HUES6 (cell line): Measurements from ENCODE around the gene CDK14.
A peak's percentile ranks its signal among the peaks of the same experiment; 100 is the strongest.

ENCODE experiments used
- H3K27ac ChIP-seq: 2 replicates; pipeline ENCODE4 v1.7.0; 2013; ENCODE audit warnings: low read depth, mild to moderate bottlenecking, low read length, inconsistent platforms
- H3K27me3 ChIP-seq: 2 replicates; pipeline ENCODE4 v1.6.1; 2013; ENCODE audit warnings: low read length; ENCODE audit not compliant: control insufficient read depth, insufficient read depth
- H3K36me3 ChIP-seq: 2 replicates; pipeline ENCODE4 v1.6.1; 2013; ENCODE audit warnings: low read length; ENCODE audit not compliant: control insufficient read depth, insufficient read depth
- H3K4me1 ChIP-seq: 2 replicates; pipeline ENCODE4 v1.6.1; 2013; ENCODE audit warnings: low read length; ENCODE audit not compliant: control insufficient read depth, insufficient read depth
- H3K4me3 ChIP-seq: 2 replicates; pipeline ENCODE4 v1.5.1; 2013; ENCODE audit warnings: low read depth, low read length
- H3K9ac ChIP-seq: one replicate; pipeline ENCODE4 v1.6.1; 2013; ENCODE audit warnings: mild to moderate bottlenecking, low read length
- H3K9me3 ChIP-seq: 2 replicates; pipeline ENCODE4 v1.6.1; 2013; ENCODE audit warnings: low read depth, low read length; ENCODE audit not compliant: control insufficient read depth, insufficient read depth

Gene CDK14

GRCh38 chr7:90948085-90948484 lies 352.0 kb downstream of the CDK14 start:
- H3K9me3 ChIP-seq = no peaks in the 10 kb centered on the region
- H3K4me1 ChIP-seq = peaks cover 20% of the 10 kb centered on the region
- no peaks in the 10 kb centered on the region for H3K36me3 ChIP-seq
- no peaks in the 10 kb centered on the region for H3K27me3 ChIP-seq
- no peak overlapping the region for H3K4me3 ChIP-seq
- no peak overlapping the region for H3K27ac ChIP-seq
- H3K9ac ChIP-seq = no peak overlapping the region

- H3K27me3 ChIP-seq = no peaks in the 10 kb centered on the region
- no peak overlapping the region for H3K9ac ChIP-seq
- H3K9me3 ChIP-seq = no peaks in the 10 kb centered on the region
- peaks cover 33% of the 10 kb centered on the region for H3K4me1 ChIP-seq
- H3K27ac ChIP-seq = no peak overlapping the region
- no peaks in the 10 kb centered on the region for H3K36me3 ChIP-seq
- H3K4me3 ChIP-seq = no peak overlapping the region
Measured at GRCh38 chr7:90951229-90951628, 355.1 kb downstream of the CDK14 start.

GRCh38 chr7:90951986-90952954 lies 356.1 kb downstream of the CDK14 start:
- H3K4me1 ChIP-seq = peaks cover 26% of the 10 kb centered on the region
- H3K27ac ChIP-seq = peak overlapping the region; percentile 70; the same call in 1 of the 2 replicates
- H3K4me3 ChIP-seq = no peak overlapping the region
- H3K9ac ChIP-seq = no peak overlapping the region
- H3K36me3 ChIP-seq = no peaks in the 10 kb centered on the region
- no peaks in the 10 kb centered on the region for H3K9me3 ChIP-seq
- H3K27me3 ChIP-seq = no peaks in the 10 kb centered on the region

GRCh38 chr7:90955641-90956207 lies 359.6 kb downstream of the CDK14 start:
- H3K36me3 ChIP-seq = no peaks in the 10 kb centered on the region
- H3K27ac ChIP-seq = no peak overlapping the region
- no peaks in the 10 kb centered on the region for H3K9me3 ChIP-seq
- no peak overlapping the region for H3K4me3 ChIP-seq
- peaks cover 26% of the 10 kb centered on the region for H3K4me1 ChIP-seq
- H3K9ac ChIP-seq = no peak overlapping the region
- H3K27me3 ChIP-seq = no peaks in the 10 kb centered on the region

GRCh38 chr7:90957883-90958282 lies 361.8 kb downstream of the CDK14 start:
- H3K36me3 ChIP-seq = no peaks in the 10 kb centered on the region
- no peaks in the 10 kb centered on the region for H3K9me3 ChIP-seq
- no peak overlapping the region for H3K4me3 ChIP-seq
- H3K27ac ChIP-seq = no peak overlapping the region
- H3K9ac ChIP-seq = no peak overlapping the region
- no peaks in the 10 kb centered on the region for H3K27me3 ChIP-seq
- peaks cover 15% of the 10 kb centered on the region for H3K4me1 ChIP-seq

GRCh38 chr7:90958647-90959046 lies 362.5 kb downstream of the CDK14 start:
- no peaks in the 10 kb centered on the region for H3K27me3 ChIP-seq
- no peak overlapping the region for H3K4me3 ChIP-seq
- H3K9ac ChIP-seq = no peak overlapping the region
- no peaks in the 10 kb centered on the region for H3K9me3 ChIP-seq
- H3K36me3 ChIP-seq = no peaks in the 10 kb centered on the region
- H3K27ac ChIP-seq = no peak overlapping the region
- H3K4me1 ChIP-seq = peaks cover 8% of the 10 kb centered on the region

- no peaks in the 10 kb centered on the region for H3K36me3 ChIP-seq
- H3K9ac ChIP-seq = no peak overlapping the region
- peaks cover 1% of the 10 kb centered on the region for H3K4me1 ChIP-seq
- no peaks in the 10 kb centered on the region for H3K27me3 ChIP-seq
- no peaks in the 10 kb centered on the region for H3K9me3 ChIP-seq
- H3K4me3 ChIP-seq = no peak overlapping the region
- H3K27ac ChIP-seq = no peak overlapping the region
Measured at GRCh38 chr7:90961037-90961725, 365.1 kb downstream of the CDK14 start.

- Histone ChIP-seq H3K4me3 (no peak overlapping the region), H3K9me3 (no peaks in the 10 kb centered on the region), H3K27me3 (no peaks in the 10 kb centered on the region), H3K4me1 (peaks cover 13% of the 10 kb centered on the region), H3K27ac (no peak overlapping the region), H3K9ac (no peak overlapping the region), H3K36me3 (no peaks in the 10 kb centered on the region)
Measured at GRCh38 chr7:90965211-90965610, 369.1 kb downstream of the CDK14 start.

GRCh38 chr7:90966346-90966745 lies 370.2 kb downstream of the CDK14 start:
- no peaks in the 10 kb centered on the region for H3K36me3 ChIP-seq
- no peak overlapping the region for H3K27ac ChIP-seq
- H3K4me1 ChIP-seq = peaks cover 16% of the 10 kb centered on the region
- H3K4me3 ChIP-seq = no peak overlapping the region
- no peaks in the 10 kb centered on the region for H3K9me3 ChIP-seq
- no peaks in the 10 kb centered on the region for H3K27me3 ChIP-seq
- no peak overlapping the region for H3K9ac ChIP-seq

- Histone ChIP-seq H3K9ac (no peak overlapping the region), H3K27me3 (no peaks in the 10 kb centered on the region), H3K4me1 (peaks cover 16% of the 10 kb centered on the region), H3K9me3 (peaks cover 15% of the 10 kb centered on the region), H3K4me3 (no peak overlapping the region), H3K36me3 (no peaks in the 10 kb centered on the region), H3K27ac (no peak overlapping the region)
Measured at GRCh38 chr7:90968871-90969270, 372.8 kb downstream of the CDK14 start.
